Keratinocyte (primary cell): ENCODE data around the gene NUDT9. TPM values are rescaled to one million over a fixed set of nuclear protein-coding genes. Genes with fewer than 3 reads are reported as not detected.

ENCODE experiments used
- DNase-seq: peaks from one replicate; pipeline ENCODE4 v3.0.0-alpha.2; 2011; ENCODE audit warnings: low read depth, missing footprints, low spot score
- FAIRE-seq: peaks from 2 replicates; lab custom pipeline; 2011; peaks lifted over from hg19 to GRCh38; lab: Jason Lieb, UNC
- H2AFZ ChIP-seq: 2 replicates; pipeline ENCODE4 v1.6.0; 2012; ENCODE audit warnings: low read length, control low read depth, inconsistent platforms; ENCODE audit not compliant: control insufficient read depth
- H3K27ac ChIP-seq: 2 replicates; pipeline ENCODE4 v1.5.1; 2011; ENCODE audit warnings: low read length; ENCODE audit not compliant: control insufficient read depth, insufficient read depth
- H3K27me3 ChIP-seq: 3 replicates; pipeline ENCODE4 v1.6.0; 2011; ENCODE audit warnings: low read length; ENCODE audit not compliant: control insufficient read depth, insufficient read depth; ENCODE audit errors: extremely low read depth
- H3K36me3 ChIP-seq, 2 experiments: 2 replicates in 1 of 2; 3 replicates in 1 of 2; pipeline ENCODE4 v1.5.1; 2011; ENCODE audit warnings: low read length in 2 of 2, mild to moderate bottlenecking in 1 of 2; ENCODE audit not compliant: control insufficient read depth in 2 of 2, insufficient read depth in 2 of 2; ENCODE audit errors: extremely low read depth in 1 of 2
- H3K4me1 ChIP-seq: 3 replicates; pipeline ENCODE4 v1.5.1; 2011; ENCODE audit warnings: low read length; ENCODE audit not compliant: control insufficient read depth, insufficient read depth; ENCODE audit errors: extremely low read depth
- H3K4me2 ChIP-seq: 3 replicates; pipeline ENCODE4 v1.6.0; 2011; ENCODE audit warnings: low read depth, low read length; ENCODE audit not compliant: control insufficient read depth, insufficient read depth; ENCODE audit errors: extremely low read depth
- H3K4me3 ChIP-seq, 3 experiments: fragments of 200-600 bp in 1 of 3; sonication (generic) in 1 of 3; 2 replicates in 2 of 3; 3 replicates in 1 of 3; pipeline ENCODE4 v1.5.1; 2011 to 2016; ENCODE audit warnings: low read length in 3 of 3, mild to moderate bottlenecking in 3 of 3, control low read depth in 2 of 3, inconsistent platforms in 1 of 3, low read depth in 1 of 3, mixed read lengths in 1 of 3, mixed run types in 1 of 3, moderate library complexity in 1 of 3; ENCODE audit not compliant: control insufficient read depth in 2 of 3, insufficient read depth in 2 of 3; ENCODE audit errors: extremely low read depth in 1 of 3
- H3K79me2 ChIP-seq: 2 replicates; pipeline ENCODE4 v1.6.0; 2012; ENCODE audit warnings: low read length; ENCODE audit not compliant: control insufficient read depth, insufficient read depth
- H3K9ac ChIP-seq: 3 replicates; pipeline ENCODE4 v1.6.0; 2011; ENCODE audit warnings: low read length; ENCODE audit not compliant: control insufficient read depth, insufficient read depth; ENCODE audit errors: extremely low read depth
- H3K9me1 ChIP-seq: 3 replicates; pipeline ENCODE4 v1.6.0; 2011; ENCODE audit warnings: low read length; ENCODE audit not compliant: control insufficient read depth, insufficient read depth; ENCODE audit errors: extremely low read depth
- H3K9me3 ChIP-seq: 2 replicates; pipeline ENCODE4 v1.5.1; 2012; ENCODE audit warnings: low read depth, low read length; ENCODE audit not compliant: control insufficient read depth
- H4K20me1 ChIP-seq: 3 replicates; pipeline ENCODE4 v1.6.0; 2011; ENCODE audit warnings: low read length; ENCODE audit not compliant: control insufficient read depth, insufficient read depth; ENCODE audit errors: extremely low read depth
- CTCF ChIP-seq, 3 experiments: IDR thresholded peaks in 1 of 3; conservative IDR thresholded peaks in 1 of 3; optimal IDR thresholded peaks in 1 of 3; 2 replicates in 2 of 3; 3 replicates in 1 of 3; pipeline versions ENCODE3 to v1.5.1; 2011; ENCODE audit warnings: low read length in 3 of 3, mild to moderate bottlenecking in 3 of 3, moderate library complexity in 2 of 3, control low read depth in 1 of 3, inconsistent platforms in 1 of 3; ENCODE audit not compliant: insufficient read depth in 2 of 3; ENCODE audit errors: extremely low read depth in 1 of 3
- EZH2 ChIP-seq: IDR thresholded peaks from one replicate; pipeline ENCODE4 v1.6.1; 2012; ENCODE audit warnings: inconsistent platforms, mild to moderate bottlenecking, low read length, moderate library complexity
- dilution Hi-C: fragments of 300-500 bp; cut with MboI; formaldehyde crosslinking; loops from one replicate; pipeline ENCODE4 v1.7.0; 2020; ENCODE audit warnings: low sequenced_read_pairs; ENCODE audit not compliant: extremely low pct_ligation_motif_present
- polyA plus RNA-seq, 5 experiments: library from polyadenylated mRNA; depleted of rRNA in 3 of 5; stranded (reverse) in 3 of 5; stranded (forward) in 1 of 5; unstranded in 1 of 5; fragments of >200 nt; gene quantifications; 1 replicate in 1 of 5; 2 replicates in 3 of 5; 3 replicates in 1 of 5; pipeline versions ENCODE4 v1.2.1 to v1.2.3, GENCODE V29; 2011 to 2012; ENCODE audit warnings: missing spikeins in 2 of 5, low read depth in 1 of 5, low replicate concordance in 1 of 5

The NUDT9 gene
- polyA plus RNA-seq, 1 donor (not counting 4 experiments of a cell fraction or from before 2014, with no cell fraction given): 28.5 TPM

DNA sequence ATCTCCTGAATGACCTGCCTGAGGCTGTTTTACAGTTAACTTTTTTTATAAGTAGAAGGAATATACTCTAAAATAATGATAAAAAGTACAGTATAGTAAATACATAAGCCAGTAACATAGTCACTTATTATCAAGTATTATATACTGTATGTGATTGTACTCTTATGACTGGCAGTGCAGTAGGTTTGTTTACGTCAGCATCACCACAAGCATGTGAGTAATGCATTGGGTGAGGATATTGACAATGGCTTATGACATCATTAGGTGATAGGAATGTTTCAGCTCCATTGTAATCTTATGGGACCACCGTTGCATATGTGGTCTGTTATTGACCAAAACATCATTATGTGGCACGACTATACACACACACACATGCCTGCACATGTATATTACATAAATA is 20.5 kb downstream of the NUDT9 start:
- no peaks in the 10 kb centered on the region for H3K4me1 ChIP-seq
- H3K4me2 ChIP-seq: no peak overlapping the region
- no peaks in the 10 kb centered on the region for H3K27me3 ChIP-seq
- TF ChIP-seq CTCF (optimal IDR thresholded peaks at IDR 0.05 in 1 of 3, IDR thresholded peaks at IDR 0.05 in 1 of 3, conservative IDR thresholded peaks at IDR 0.05 in 1 of 3; ENCODE audit: extremely low read depth in 1 of 3, insufficient read depth in 2 of 3, low read length in 3 of 3): no peak
- no peak for TF ChIP-seq EZH2
- H3K79me2 ChIP-seq: no peaks in the 10 kb centered on the region
- H3K27ac ChIP-seq: no peak overlapping the region
- H4K20me1 ChIP-seq: no peaks in the 10 kb centered on the region
- peaks cover 2 to 3% of the 10 kb centered on the region in 2 experiments for H3K36me3 ChIP-seq
- dilution Hi-C loops: no loop called here
- no peak overlapping the region for H3K9ac ChIP-seq
- H3K9me3 ChIP-seq: no peaks in the 10 kb centered on the region
- H3K4me3 ChIP-seq: no peak overlapping the region
- DNase-seq (no peak), FAIRE-seq (no peak)
- H3K9me1 ChIP-seq: no peaks in the 10 kb centered on the region
- H2AFZ ChIP-seq: no peak overlapping the region

DNA sequence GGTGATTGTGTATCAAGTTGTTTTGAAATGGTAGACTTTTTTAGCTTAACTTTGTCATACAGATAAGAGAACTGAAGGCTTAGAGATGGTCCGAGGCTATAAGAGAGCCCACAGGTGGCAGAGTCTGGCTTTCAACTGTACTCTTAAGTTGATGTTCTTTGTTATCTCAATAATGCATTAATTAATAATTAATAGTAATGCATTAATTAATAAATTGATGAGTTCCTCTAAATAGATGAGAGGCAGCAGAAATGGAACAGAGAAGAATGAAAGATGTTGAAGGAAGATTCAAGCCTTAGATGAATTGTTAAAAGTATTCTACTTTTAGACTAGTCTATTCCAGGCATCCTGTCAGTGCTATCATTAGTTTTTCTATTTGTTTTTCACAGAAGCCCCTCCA is 22.4 kb downstream of the NUDT9 start:
- no peak overlapping the region for H3K27ac ChIP-seq
- TF ChIP-seq CTCF (optimal IDR thresholded peaks at IDR 0.05 in 1 of 3, IDR thresholded peaks at IDR 0.05 in 1 of 3, conservative IDR thresholded peaks at IDR 0.05 in 1 of 3; ENCODE audit: extremely low read depth in 1 of 3, insufficient read depth in 2 of 3, low read length in 3 of 3) (no peak), EZH2 (no peak)
- H3K9ac ChIP-seq: no peak overlapping the region
- no peaks in the 10 kb centered on the region for H3K9me3 ChIP-seq
- H3K9me1 ChIP-seq: no peaks in the 10 kb centered on the region
- dilution Hi-C loops: no loop called here
- peaks cover 0 to 3% of the 10 kb centered on the region in 2 experiments for H3K36me3 ChIP-seq
- H2AFZ ChIP-seq: no peak overlapping the region
- no peak overlapping the region for H3K4me2 ChIP-seq
- H3K79me2 ChIP-seq: no peaks in the 10 kb centered on the region
- no peak for DNase-seq
- no peaks in the 10 kb centered on the region for H3K4me1 ChIP-seq
- no peak overlapping the region for H3K4me3 ChIP-seq
- no peak for FAIRE-seq
- H3K27me3 ChIP-seq: no peaks in the 10 kb centered on the region
- no peaks in the 10 kb centered on the region for H4K20me1 ChIP-seq
